GM20431 (cell line): ENCODE results near the gene ALDH9A1.

Experiments used
- in situ Hi-C: fragments of 300-500 bp; cut with MseI, MboI; formaldehyde crosslinking; loops from one replicate; pipeline ENCODE4 v1.15.0; 2020; ENCODE audit warnings: low sequenced_read_pairs; ENCODE audit not compliant: unreplicated experiment

ALDH9A1 gene

GRCh38 chr1:165629848-165630628 lies 68.3 kb downstream of the ALDH9A1 start:
- in situ Hi-C loops = no loop called here

- in situ Hi-C loops = no loop called here
Measured at GRCh38 chr1:165629151-165629550, 69.2 kb downstream of the ALDH9A1 start.

- in situ Hi-C loops = no loop called here
Measured at GRCh38 chr1:165628147-165628822, 70.1 kb downstream of the ALDH9A1 start.

- in situ Hi-C loops = loop anchor here (25.0 kb wide), 1 partner anchor 288 kb away; no protein-coding TSS in a partner anchor
Measured at GRCh38 chr1:165624441-165624840, 73.9 kb downstream of the ALDH9A1 start.

GRCh38 chr1:165623624-165624023 lies 74.7 kb downstream of the ALDH9A1 start:
- in situ Hi-C loops = loop anchor here (25.0 kb wide), 1 partner anchor 289 kb away; no protein-coding TSS in a partner anchor

- in situ Hi-C loops = loop anchor here (25.0 kb wide), 1 partner anchor 293 kb away; no protein-coding TSS in a partner anchor
Measured at GRCh38 chr1:165619647-165620151, 78.7 kb downstream of the ALDH9A1 start.

- in situ Hi-C loops = loop anchor here (25.0 kb wide), 1 partner anchor 295 kb away; no protein-coding TSS in a partner anchor
Measured at GRCh38 chr1:165616987-165617546, 81.3 kb downstream of the ALDH9A1 start.

GRCh38 chr1:165616054-165616612 lies 82.2 kb downstream of the ALDH9A1 start:
- in situ Hi-C loops = loop anchor here (25.0 kb wide), 1 partner anchor 296 kb away; no protein-coding TSS in a partner anchor
